ENCODE data around the gene LDLRAD4. TPM values are rescaled to one million over a fixed set of nuclear protein-coding genes. Genes with fewer than 3 reads are reported as not detected.
A peak's percentile ranks its signal among the peaks of the same experiment; 100 is the strongest.

LDLRAD4 gene
- polyA plus RNA-seq, 1 of the 3 experiments (the other 2 are of a cell fraction): 0.16 TPM

GRCh38 chr18:13436576-13436975 lies 218.0 kb downstream of the LDLRAD4 start:
- WGBS (ENCODE audit: low lambda C conversion rate): 86% methylated on average over 8 of the region's 8 CpGs
- POLR2A ChIA-PET: no interaction called here

DNA sequence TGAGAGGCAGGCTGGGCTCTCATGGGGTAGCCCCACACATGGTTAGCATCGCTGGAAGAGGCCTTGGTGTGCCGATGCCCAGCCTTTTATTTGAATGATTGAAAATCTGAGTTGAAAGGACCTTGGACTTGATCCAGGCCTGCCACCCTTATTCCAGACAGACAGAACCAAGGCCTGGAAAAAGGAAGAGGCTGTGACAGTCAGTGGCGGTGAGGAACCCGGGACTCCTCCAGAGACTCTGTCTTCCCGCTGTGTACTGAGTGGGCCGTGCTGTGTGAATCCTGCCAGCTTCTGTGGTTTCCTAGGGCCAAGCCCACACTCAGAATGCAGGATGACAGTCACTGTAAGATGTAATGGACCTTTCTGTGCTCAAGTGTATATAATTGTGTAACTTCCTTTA lies 218.5 kb downstream of the LDLRAD4 start:
- peaks cover 21% of the 10 kb centered on the region for H3F3A ChIP-seq (replicated peaks; ENCODE audit: insufficient read depth)
- H3K27ac ChIP-seq (ENCODE audit: low read depth in 2 of 2, low read length in 1 of 2): peak overlapping the region in 1 of 2 experiments; percentile 87; a peak in 2 of 4 replicates
- no peak overlapping the region for H3K9ac ChIP-seq
- H3K79me2 ChIP-seq (ENCODE audit: insufficient read depth): no peaks in the 10 kb centered on the region
- no peaks in the 10 kb centered on the region for H3K9me3 ChIP-seq
- H3K27me3 ChIP-seq (ENCODE audit: insufficient read depth): no peaks in the 10 kb centered on the region
- DNase-seq: no peak
- ChIA-PET CTCF (no interaction called here), POLR2A (no interaction called here)
- TF ChIP-seq CHD2 (IDR thresholded peaks at IDR 0.05; ENCODE audit: low read length, partially characterized antibody) (no peak), MXI1 (IDR thresholded peaks at IDR 0.05; ENCODE audit: low read depth, low read length) (no peak), IRF3 (IDR thresholded peaks at IDR 0.05; ENCODE audit: low read depth, low read length) (no peak), GATA2 (CRISPR knock-in tag; IDR thresholded peaks at IDR 0.05) (no peak), RAD21 (IDR thresholded peaks at IDR 0.05; ENCODE audit: low read length) (no peak), JUND (IDR thresholded peaks at IDR 0.05) (no peak)
- H4K20me1 ChIP-seq (ENCODE audit: insufficient read depth): peaks cover 3% of the 10 kb centered on the region; the same call in 1 of the 2 replicates
- no peaks in the 10 kb centered on the region for H3K9me2 ChIP-seq
- 100% methylated on average over 3 of the region's 6 CpGs for WGBS (ENCODE audit: low lambda C conversion rate)
- no peaks in the 10 kb centered on the region for H3K36me3 ChIP-seq (replicated peaks in 1 of 2; ENCODE audit: control insufficient read depth in 1 of 2, insufficient read depth in 2 of 2, low read length in 1 of 2)
- peaks cover 0 to 17% of the 10 kb centered on the region in 2 experiments; a peak in 2 of 4 replicates for H3K4me1 ChIP-seq (ENCODE audit: control insufficient read depth in 1 of 2, insufficient read depth in 2 of 2, low read depth in 1 of 2, low read length in 1 of 2)
- H3K4me2 ChIP-seq: no peak overlapping the region
- H3K4me3 ChIP-seq (ENCODE audit: low read depth in 2 of 2, low read length in 1 of 2): no peak overlapping the region
- H2AFZ ChIP-seq (ENCODE audit: low read depth): no peak overlapping the region

More at GRCh38 chr18:13436576-13436975, 218.0 kb downstream of the LDLRAD4 start:
- Histone ChIP-seq H3K4me2 (no peak overlapping the region), H3K9ac (no peak overlapping the region), H3K36me3 (replicated peaks in 1 of 2; ENCODE audit: control insufficient read depth in 1 of 2, insufficient read depth in 2 of 2, low read length in 1 of 2) (no peaks in the 10 kb centered on the region), H3K9me3 (no peaks in the 10 kb centered on the region), H3K4me3 (ENCODE audit: low read depth in 2 of 2, low read length in 1 of 2) (no peak overlapping the region), H3K27me3 (ENCODE audit: insufficient read depth) (no peaks in the 10 kb centered on the region), H3F3A (replicated peaks; ENCODE audit: insufficient read depth) (peaks cover 21% of the 10 kb centered on the region), H4K20me1 (ENCODE audit: insufficient read depth) (peaks cover 3% of the 10 kb centered on the region; the same call in 1 of the 2 replicates), H3K9me2 (no peaks in the 10 kb centered on the region), H3K4me1 (ENCODE audit: control insufficient read depth in 1 of 2, insufficient read depth in 2 of 2, low read depth in 1 of 2, low read length in 1 of 2) (peaks cover 0 to 20% of the 10 kb centered on the region in 2 experiments; a peak in 2 of 4 replicates), H2AFZ (ENCODE audit: low read depth) (no peak overlapping the region), H3K79me2 (ENCODE audit: insufficient read depth) (no peaks in the 10 kb centered on the region), H3K27ac (ENCODE audit: low read depth in 2 of 2, low read length in 1 of 2) (peak overlapping the region in 1 of 2 experiments; percentile 87; a peak in 2 of 4 replicates)
- CTCF ChIA-PET: interaction anchor here (1.6 kb wide), 1 partner anchor 15 kb away, joined by 3 read pairs; no protein-coding TSS in a partner anchor
- DNase-seq: no peak
- no peak for TF ChIP-seq NFIC (IDR thresholded peaks at IDR 0.05; ENCODE audit: borderline replicate concordance)
- TF ChIP-seq RFX5 (IDR thresholded peaks at IDR 0.05; ENCODE audit: low read length): no peak
- no peak for TF ChIP-seq TEAD4 (IDR thresholded peaks at IDR 0.05; ENCODE audit: borderline replicate concordance, insufficient read depth)
- TF ChIP-seq CHD2 (IDR thresholded peaks at IDR 0.05; ENCODE audit: low read length, partially characterized antibody): no peak
- no peak for TF ChIP-seq POLR2AphosphoS5 (IDR thresholded peaks at IDR 0.05; ENCODE audit: low read depth, low read length)
- no peak for TF ChIP-seq GATA2 (CRISPR knock-in tag; IDR thresholded peaks at IDR 0.05)
- no peak for TF ChIP-seq ELF1 (IDR thresholded peaks at IDR 0.05)

Data from SK-N-SH (cell line).